Ishikawa (cell line): ENCODE data around the gene CCDC86.

ENCODE experiments used
- CEBPB ChIP-seq: IDR thresholded peaks from 2 replicates; pipeline ENCODE4 v1.6.1; 2012
- CREB1 ChIP-seq: IDR thresholded peaks from 2 replicates; pipeline ENCODE4 v1.6.1; 2012; ENCODE audit warnings: low read depth
- EGR1 ChIP-seq: IDR thresholded peaks from 2 replicates; pipeline ENCODE4 v1.6.1; 2012
- EP300 ChIP-seq: IDR thresholded peaks from 2 replicates; pipeline ENCODE4 v1.6.1; 2012; ENCODE audit warnings: borderline replicate concordance
- FOXM1 ChIP-seq: IDR thresholded peaks from 2 replicates; pipeline ENCODE4 v1.6.1; 2012; ENCODE audit warnings: low read depth, borderline replicate concordance
- MAX ChIP-seq: IDR thresholded peaks from 2 replicates; pipeline ENCODE4 v1.6.1; 2012
- NFIC ChIP-seq: IDR thresholded peaks from 2 replicates; pipeline ENCODE4 v1.6.1; 2012
- RAD21 ChIP-seq: IDR thresholded peaks from 2 replicates; pipeline ENCODE4 v1.6.1; 2012; ENCODE audit warnings: low read depth
- REST ChIP-seq: IDR thresholded peaks from 2 replicates; pipeline ENCODE4 v1.6.1; 2012; ENCODE audit warnings: low read depth, mild to moderate bottlenecking
- TAF1 ChIP-seq: IDR thresholded peaks from 2 replicates; pipeline ENCODE4 v1.6.1; 2012; ENCODE audit warnings: low read depth, mild to moderate bottlenecking
- TCF12 ChIP-seq: IDR thresholded peaks from 2 replicates; pipeline ENCODE4 v1.6.1; 2012; ENCODE audit warnings: low read depth
- TEAD4 ChIP-seq: IDR thresholded peaks from 2 replicates; pipeline ENCODE4 v1.6.1; 2012
- USF1 ChIP-seq: IDR thresholded peaks from 2 replicates; pipeline ENCODE4 v1.6.1; 2012
- YY1 ChIP-seq: IDR thresholded peaks from 2 replicates; pipeline ENCODE4 v1.6.1; 2012; ENCODE audit warnings: low read depth
- ZBTB7A ChIP-seq: IDR thresholded peaks from 2 replicates; pipeline ENCODE4 v1.6.1; 2012; ENCODE audit warnings: low read depth

Gene CCDC86

GRCh38 chr11:60858731-60859464 lies 17.0 kb downstream of the CCDC86 start:
- TF ChIP-seq CEBPB (no peak), NFIC (no peak), YY1 (no peak), TCF12 (no peak), ZBTB7A (no peak), TEAD4 (no peak), RAD21 (no peak), CREB1 (no peak), EGR1 (no peak), REST (no peak), EP300 (no peak), FOXM1 (no peak), TAF1 (no peak), USF1 (no peak)

- TF ChIP-seq YY1 (no peak), EGR1 (no peak), CEBPB (no peak), REST (no peak)
Measured at GRCh38 chr11:60859616-60860250, 17.8 kb downstream of the CCDC86 start.

- TF ChIP-seq REST (no peak), USF1 (no peak), EGR1 (no peak), FOXM1 (no peak), EP300 (no peak), TEAD4 (no peak), CREB1 (no peak), TCF12 (no peak), ZBTB7A (no peak), CEBPB (no peak), MAX (no peak), NFIC (no peak)
Measured at GRCh38 chr11:60860943-60861342, 19.0 kb downstream of the CCDC86 start.

- TF ChIP-seq TEAD4 (no peak), EGR1 (no peak), YY1 (no peak), RAD21 (no peak), REST (no peak), MAX (no peak), NFIC (no peak)
Measured at GRCh38 chr11:60862171-60862570, 20.3 kb downstream of the CCDC86 start.
